ENCODE data around the gene TSHR.

TSHR gene

DNA sequence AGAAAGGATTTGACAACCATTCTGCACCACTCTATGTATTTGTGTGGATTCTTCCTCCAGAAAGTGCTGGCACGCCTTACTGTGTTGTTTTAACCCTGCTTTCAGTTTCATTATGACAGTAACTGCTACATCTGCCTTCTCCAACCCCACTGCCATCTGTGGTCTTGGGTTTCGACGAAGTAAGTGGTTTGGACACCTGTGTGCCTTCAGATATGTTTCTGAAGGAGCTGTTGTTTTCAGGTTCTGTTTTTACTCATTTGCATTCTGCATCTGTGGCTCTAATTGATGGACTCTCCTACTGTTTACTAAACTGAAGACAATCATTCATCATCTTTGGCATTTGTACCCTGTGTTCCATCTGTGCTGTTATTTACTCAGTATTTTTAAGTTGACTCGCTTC is 4.1 kb downstream of the TSHR start:
- Histone ChIP-seq H3K27ac (ENCODE audit: low read depth in 2 of 2, low read length in 2 of 2) (peak overlapping the region; percentile 5 to 44), H3K9me3 (ENCODE audit: control insufficient read depth in 2 of 2, low read length in 2 of 2) (no peaks in the 10 kb centered on the region), H3K4me1 (ENCODE audit: control insufficient read depth in 2 of 2, insufficient read depth in 2 of 2, low read length in 2 of 2) (peaks cover 0 to 5% of the 10 kb centered on the region in 2 donors), H3K4me3 (ENCODE audit: low read length in 2 of 2) (no peak overlapping the region), H3K36me3 (ENCODE audit: control insufficient read depth in 2 of 2, insufficient read depth in 2 of 2, low read length in 2 of 2) (no peaks in the 10 kb centered on the region), H3K9ac (ENCODE audit: low read depth in 1 of 2, low read length in 2 of 2) (no peak overlapping the region), H3K27me3 (ENCODE audit: control insufficient read depth in 2 of 2, insufficient read depth in 2 of 2, low read length in 2 of 2) (peaks cover 6 to 12% of the 10 kb centered on the region in 2 donors)

DNA sequence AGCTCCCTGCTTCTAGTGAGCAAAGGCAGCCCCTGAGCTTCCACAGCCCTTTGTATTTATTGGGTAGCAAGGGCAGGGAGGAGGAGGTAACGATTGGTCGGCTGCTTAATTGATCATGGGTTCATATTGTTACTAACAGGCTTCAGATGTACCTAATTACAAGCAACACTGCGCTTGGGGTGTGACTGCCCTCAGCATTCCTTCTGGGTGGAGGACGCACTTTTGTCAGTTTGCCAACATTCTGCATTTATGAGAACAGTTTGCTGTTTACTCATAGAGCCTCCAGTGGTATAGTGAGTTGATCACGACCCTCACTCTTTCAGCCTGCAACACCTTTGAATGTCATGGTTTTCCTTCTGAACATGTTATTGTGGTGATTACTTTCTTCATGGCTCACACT is 9.6 kb downstream of the TSHR start:
- Histone ChIP-seq H3K4me1 (ENCODE audit: control insufficient read depth in 2 of 2, insufficient read depth in 2 of 2, low read length in 2 of 2) (peaks cover 0 to 2% of the 10 kb centered on the region in 2 donors), H3K27me3 (ENCODE audit: control insufficient read depth in 2 of 2, insufficient read depth in 2 of 2, low read length in 2 of 2) (peaks cover 0 to 4% of the 10 kb centered on the region in 2 donors), H3K9ac (ENCODE audit: low read depth in 1 of 2, low read length in 2 of 2) (no peak overlapping the region), H3K4me3 (ENCODE audit: low read length in 2 of 2) (no peak overlapping the region), H3K27ac (ENCODE audit: low read depth in 2 of 2, low read length in 2 of 2) (no peak overlapping the region), H3K36me3 (ENCODE audit: control insufficient read depth in 2 of 2, insufficient read depth in 2 of 2, low read length in 2 of 2) (no peaks in the 10 kb centered on the region), H3K9me3 (ENCODE audit: control insufficient read depth in 2 of 2, low read length in 2 of 2) (no peaks in the 10 kb centered on the region)

DNA sequence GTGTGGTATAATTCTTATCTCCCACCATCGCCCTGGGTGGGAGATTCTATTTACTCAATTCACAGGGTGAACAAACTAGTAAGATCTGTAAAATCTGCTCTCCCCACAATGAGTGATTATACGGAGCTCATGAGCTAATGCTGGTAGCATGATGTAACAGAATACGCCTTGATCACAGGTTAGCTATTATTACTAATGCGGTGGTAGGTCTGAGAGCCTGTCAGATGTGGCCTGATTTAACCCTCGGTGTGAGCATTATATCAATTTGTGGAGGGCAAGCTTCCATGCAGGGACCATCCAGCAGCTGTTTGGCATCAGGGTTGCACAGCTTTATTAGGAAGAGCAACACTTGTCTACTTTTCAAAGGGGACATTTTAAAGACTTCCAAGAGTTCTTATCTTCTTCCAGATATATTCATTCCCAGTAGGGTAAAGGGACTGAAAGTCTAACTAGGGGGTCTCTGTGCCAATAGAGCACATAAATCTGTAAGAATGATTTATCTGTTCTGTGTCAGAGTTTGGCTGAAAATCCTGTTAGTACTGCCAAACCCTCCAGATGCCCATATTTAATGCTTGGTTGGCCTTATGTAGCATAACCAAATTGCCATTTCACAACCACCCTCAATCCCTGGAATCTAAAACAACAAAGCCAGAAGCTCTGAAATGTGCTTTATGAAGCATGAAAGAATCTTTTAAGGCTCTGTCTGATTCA is 18.7 kb downstream of the TSHR start:
- Histone ChIP-seq H3K27me3 (ENCODE audit: control insufficient read depth in 2 of 2, insufficient read depth in 2 of 2, low read length in 2 of 2) (no peaks in the 10 kb centered on the region), H3K9ac (ENCODE audit: low read depth in 1 of 2, low read length in 2 of 2) (no peak overlapping the region), H3K27ac (ENCODE audit: low read depth in 2 of 2, low read length in 2 of 2) (no peak overlapping the region), H3K9me3 (ENCODE audit: control insufficient read depth in 2 of 2, low read length in 2 of 2) (no peaks in the 10 kb centered on the region), H3K4me1 (ENCODE audit: control insufficient read depth in 2 of 2, insufficient read depth in 2 of 2, low read length in 2 of 2) (peaks cover 0 to 5% of the 10 kb centered on the region in 2 donors), H3K36me3 (ENCODE audit: control insufficient read depth in 2 of 2, insufficient read depth in 2 of 2, low read length in 2 of 2) (no peaks in the 10 kb centered on the region), H3K4me3 (ENCODE audit: low read length in 2 of 2) (no peak overlapping the region)

DNA sequence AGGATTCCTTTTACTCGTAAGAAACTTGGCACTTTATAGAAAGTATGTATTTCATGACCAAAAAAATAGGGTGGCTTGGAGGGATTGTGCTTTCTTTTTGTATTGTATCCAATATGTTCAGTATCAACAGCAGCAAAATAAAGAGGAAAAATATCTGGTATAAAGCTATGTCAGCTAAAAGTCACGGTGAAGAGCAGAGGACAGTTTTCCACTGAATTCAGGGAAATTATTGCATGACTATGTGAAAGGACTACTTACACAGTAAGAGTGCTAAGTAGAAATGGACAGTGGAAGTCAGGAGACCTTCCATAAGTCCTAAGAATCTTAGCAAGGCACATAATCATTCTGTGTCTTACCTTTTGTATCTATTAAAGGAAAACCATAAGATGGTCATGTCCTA is 19.3 kb downstream of the TSHR start:
- Histone ChIP-seq H3K36me3 (ENCODE audit: control insufficient read depth in 2 of 2, insufficient read depth in 2 of 2, low read length in 2 of 2) (no peaks in the 10 kb centered on the region), H3K27me3 (ENCODE audit: control insufficient read depth in 2 of 2, insufficient read depth in 2 of 2, low read length in 2 of 2) (no peaks in the 10 kb centered on the region), H3K9me3 (ENCODE audit: control insufficient read depth in 2 of 2, low read length in 2 of 2) (no peaks in the 10 kb centered on the region), H3K27ac (ENCODE audit: low read depth in 2 of 2, low read length in 2 of 2) (no peak overlapping the region), H3K4me1 (ENCODE audit: control insufficient read depth in 2 of 2, insufficient read depth in 2 of 2, low read length in 2 of 2) (peaks cover 0 to 5% of the 10 kb centered on the region in 2 donors), H3K9ac (ENCODE audit: low read depth in 1 of 2, low read length in 2 of 2) (no peak overlapping the region), H3K4me3 (ENCODE audit: low read length in 2 of 2) (no peak overlapping the region)

DNA sequence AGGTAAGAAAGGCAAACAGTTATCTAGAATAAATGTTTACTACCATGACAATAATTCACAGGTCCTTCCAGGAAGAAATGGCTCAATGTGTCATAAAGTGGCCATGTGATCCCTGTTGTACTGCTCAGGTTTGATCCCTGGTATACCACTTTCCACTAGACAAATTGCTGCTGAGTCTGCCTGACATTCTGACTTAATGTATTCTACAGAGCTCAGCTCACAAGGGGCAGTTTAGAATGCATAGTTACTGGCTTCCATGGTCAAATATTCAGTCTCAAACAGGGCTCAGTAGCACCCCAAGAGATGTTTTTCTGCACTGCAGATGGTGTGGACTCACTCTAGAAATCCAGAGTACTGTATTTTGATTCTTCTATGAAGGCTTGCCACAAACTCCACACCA is 21.8 kb downstream of the TSHR start:
- Histone ChIP-seq H3K36me3 (ENCODE audit: control insufficient read depth in 2 of 2, insufficient read depth in 2 of 2, low read length in 2 of 2) (no peaks in the 10 kb centered on the region), H3K27me3 (ENCODE audit: control insufficient read depth in 2 of 2, insufficient read depth in 2 of 2, low read length in 2 of 2) (no peaks in the 10 kb centered on the region), H3K27ac (ENCODE audit: low read depth in 2 of 2, low read length in 2 of 2) (no peak overlapping the region), H3K4me3 (ENCODE audit: low read length in 2 of 2) (no peak overlapping the region), H3K9me3 (ENCODE audit: control insufficient read depth in 2 of 2, low read length in 2 of 2) (no peaks in the 10 kb centered on the region), H3K9ac (ENCODE audit: low read depth in 1 of 2, low read length in 2 of 2) (no peak overlapping the region), H3K4me1 (ENCODE audit: control insufficient read depth in 2 of 2, insufficient read depth in 2 of 2, low read length in 2 of 2) (peaks cover 0 to 10% of the 10 kb centered on the region in 2 donors)

DNA sequence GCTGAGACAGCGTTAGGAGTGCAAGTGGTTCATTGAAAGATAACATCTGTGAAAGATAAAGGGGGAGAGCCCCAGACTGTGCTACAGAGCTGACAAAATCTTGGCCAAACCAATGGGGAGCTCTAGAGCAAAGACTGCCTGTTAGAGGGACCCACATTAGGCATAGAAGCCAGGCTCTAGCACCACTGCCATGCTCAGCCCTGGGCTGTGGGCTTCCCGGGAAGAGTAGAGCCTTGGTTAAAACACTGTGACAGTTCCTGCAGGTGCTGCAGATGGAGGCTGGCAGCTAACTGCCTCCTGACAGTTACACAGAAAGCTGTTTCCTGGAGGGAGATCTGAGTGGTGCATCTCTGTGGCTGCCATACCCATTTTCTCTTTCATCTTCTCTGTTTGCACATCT is 23.0 kb downstream of the TSHR start:
- no peaks in the 10 kb centered on the region for H3K9me3 ChIP-seq (ENCODE audit: control insufficient read depth in 2 of 2, low read length in 2 of 2)
- no peak overlapping the region for H3K4me3 ChIP-seq (ENCODE audit: low read length in 2 of 2)
- no peaks in the 10 kb centered on the region for H3K36me3 ChIP-seq (ENCODE audit: control insufficient read depth in 2 of 2, insufficient read depth in 2 of 2, low read length in 2 of 2)
- H3K4me1 ChIP-seq (ENCODE audit: control insufficient read depth in 2 of 2, insufficient read depth in 2 of 2, low read length in 2 of 2), result peaks cover 0 to 10% of the 10 kb centered on the region in 2 donors
- H3K27ac ChIP-seq (ENCODE audit: low read depth in 2 of 2, low read length in 2 of 2), result no peak overlapping the region
- peaks cover 3 to 4% of the 10 kb centered on the region in 2 donors for H3K27me3 ChIP-seq (ENCODE audit: control insufficient read depth in 2 of 2, insufficient read depth in 2 of 2, low read length in 2 of 2)
- H3K9ac ChIP-seq (ENCODE audit: low read depth in 1 of 2, low read length in 2 of 2), result no peak overlapping the region

DNA sequence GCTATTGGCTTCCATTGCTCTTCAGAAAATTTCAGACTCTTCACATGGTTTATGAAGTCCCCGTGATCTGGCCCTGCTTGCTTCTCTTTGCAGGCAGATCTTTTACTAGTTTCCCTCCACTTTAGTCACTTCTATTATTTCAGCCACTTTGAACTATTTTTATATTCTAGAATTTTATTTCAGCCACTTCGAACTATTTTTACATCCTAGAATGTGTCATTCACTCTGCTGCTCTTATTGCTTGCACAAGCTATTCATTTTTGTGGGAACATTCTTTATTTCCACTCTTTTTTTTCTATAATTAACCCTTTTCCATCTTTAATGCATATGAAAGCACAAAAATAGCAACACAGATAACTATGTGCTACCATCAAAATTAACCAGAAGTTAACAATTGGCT is 24.5 kb downstream of the TSHR start:
- Histone ChIP-seq H3K9ac (ENCODE audit: low read depth in 1 of 2, low read length in 2 of 2) (no peak overlapping the region), H3K27me3 (ENCODE audit: control insufficient read depth in 2 of 2, insufficient read depth in 2 of 2, low read length in 2 of 2) (peaks cover 3 to 4% of the 10 kb centered on the region in 2 donors), H3K4me3 (ENCODE audit: low read length in 2 of 2) (no peak overlapping the region), H3K36me3 (ENCODE audit: control insufficient read depth in 2 of 2, insufficient read depth in 2 of 2, low read length in 2 of 2) (no peaks in the 10 kb centered on the region), H3K27ac (ENCODE audit: low read depth in 2 of 2, low read length in 2 of 2) (no peak overlapping the region), H3K9me3 (ENCODE audit: control insufficient read depth in 2 of 2, low read length in 2 of 2) (no peaks in the 10 kb centered on the region), H3K4me1 (ENCODE audit: control insufficient read depth in 2 of 2, insufficient read depth in 2 of 2, low read length in 2 of 2) (peaks cover 0 to 10% of the 10 kb centered on the region in 2 donors)

DNA sequence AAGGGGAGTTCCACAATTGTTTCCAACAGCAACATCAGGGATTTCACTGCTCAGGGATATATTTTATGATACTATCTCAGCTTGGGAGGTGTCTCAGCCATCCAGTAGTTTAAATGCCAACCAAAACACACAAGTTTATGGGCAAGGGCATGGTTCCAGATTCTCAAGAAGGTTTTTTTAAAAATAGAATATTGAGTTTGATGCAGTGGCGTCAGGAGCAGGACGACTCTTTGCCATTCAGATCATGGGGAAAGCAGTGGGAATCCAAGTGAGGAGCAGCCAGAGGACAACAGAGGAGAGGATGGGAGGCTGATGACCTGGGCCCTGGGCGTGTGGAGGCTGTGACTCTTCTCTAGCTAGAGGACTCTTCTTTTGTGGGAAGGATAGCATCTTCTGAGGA is 25.7 kb downstream of the TSHR start:
- H3K4me3 ChIP-seq (ENCODE audit: low read length in 2 of 2), result no peak overlapping the region
- peaks cover 0 to 10% of the 10 kb centered on the region in 2 donors for H3K4me1 ChIP-seq (ENCODE audit: control insufficient read depth in 2 of 2, insufficient read depth in 2 of 2, low read length in 2 of 2)
- H3K36me3 ChIP-seq (ENCODE audit: control insufficient read depth in 2 of 2, insufficient read depth in 2 of 2, low read length in 2 of 2), result no peaks in the 10 kb centered on the region
- H3K9me3 ChIP-seq (ENCODE audit: control insufficient read depth in 2 of 2, low read length in 2 of 2), result no peaks in the 10 kb centered on the region
- no peak overlapping the region for H3K27ac ChIP-seq (ENCODE audit: low read depth in 2 of 2, low read length in 2 of 2)
- H3K27me3 ChIP-seq (ENCODE audit: control insufficient read depth in 2 of 2, insufficient read depth in 2 of 2, low read length in 2 of 2), result peaks cover 3 to 4% of the 10 kb centered on the region in 2 donors
- no peak overlapping the region for H3K9ac ChIP-seq (ENCODE audit: low read depth in 1 of 2, low read length in 2 of 2)

DNA sequence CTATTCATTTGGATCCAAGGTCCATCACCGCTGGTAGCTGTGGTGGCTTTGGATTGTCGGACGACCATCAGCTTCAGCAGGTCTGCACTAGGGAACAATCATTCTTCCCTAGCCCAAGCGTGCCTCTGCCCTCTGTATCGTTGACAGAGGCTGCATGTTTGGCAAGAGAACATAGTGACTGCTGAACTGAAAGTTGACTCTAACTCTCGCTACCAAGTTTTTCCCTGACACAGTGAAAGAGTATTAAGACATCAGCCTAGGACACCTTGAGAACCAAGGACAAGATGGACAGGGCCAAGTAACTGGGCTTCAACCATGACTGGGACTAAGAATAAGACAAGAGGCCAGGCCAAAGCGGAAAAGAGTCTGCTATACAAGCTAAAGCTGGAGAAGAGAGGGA is 26.3 kb downstream of the TSHR start:
- Histone ChIP-seq H3K4me3 (ENCODE audit: low read length in 2 of 2) (no peak overlapping the region), H3K27ac (ENCODE audit: low read depth in 2 of 2, low read length in 2 of 2) (no peak overlapping the region), H3K9me3 (ENCODE audit: control insufficient read depth in 2 of 2, low read length in 2 of 2) (no peaks in the 10 kb centered on the region), H3K4me1 (ENCODE audit: control insufficient read depth in 2 of 2, insufficient read depth in 2 of 2, low read length in 2 of 2) (peaks cover 0 to 8% of the 10 kb centered on the region in 2 donors), H3K9ac (ENCODE audit: low read depth in 1 of 2, low read length in 2 of 2) (no peak overlapping the region), H3K27me3 (ENCODE audit: control insufficient read depth in 2 of 2, insufficient read depth in 2 of 2, low read length in 2 of 2) (peaks cover 3 to 4% of the 10 kb centered on the region in 2 donors), H3K36me3 (ENCODE audit: control insufficient read depth in 2 of 2, insufficient read depth in 2 of 2, low read length in 2 of 2) (no peaks in the 10 kb centered on the region)

DNA sequence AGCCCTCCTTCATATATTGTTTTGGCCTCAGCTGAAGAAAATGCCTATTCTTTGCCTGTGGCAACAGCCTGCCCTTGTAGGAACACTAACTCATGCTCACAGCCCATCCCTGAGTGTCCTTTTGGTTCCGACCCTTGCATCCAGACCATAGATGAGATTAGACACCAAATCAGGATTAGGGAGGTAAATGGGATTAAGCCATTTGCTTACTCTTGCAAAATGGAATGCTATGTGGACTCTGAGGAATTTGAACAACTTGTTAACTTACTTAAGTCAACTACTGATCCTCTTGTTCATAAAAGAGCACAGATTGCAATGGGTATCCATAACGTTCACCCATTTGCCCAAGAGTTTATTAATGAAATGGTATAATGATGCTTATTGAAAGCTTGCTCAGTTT is 27.3 kb downstream of the TSHR start:
- Histone ChIP-seq H3K36me3 (ENCODE audit: control insufficient read depth in 2 of 2, insufficient read depth in 2 of 2, low read length in 2 of 2) (no peaks in the 10 kb centered on the region), H3K9ac (ENCODE audit: low read depth in 1 of 2, low read length in 2 of 2) (no peak overlapping the region), H3K27me3 (ENCODE audit: control insufficient read depth in 2 of 2, insufficient read depth in 2 of 2, low read length in 2 of 2) (peaks cover 3 to 4% of the 10 kb centered on the region in 2 donors), H3K4me3 (ENCODE audit: low read length in 2 of 2) (no peak overlapping the region), H3K27ac (ENCODE audit: low read depth in 2 of 2, low read length in 2 of 2) (no peak overlapping the region), H3K4me1 (ENCODE audit: control insufficient read depth in 2 of 2, insufficient read depth in 2 of 2, low read length in 2 of 2) (peaks cover 0 to 10% of the 10 kb centered on the region in 2 donors), H3K9me3 (ENCODE audit: control insufficient read depth in 2 of 2, low read length in 2 of 2) (no peaks in the 10 kb centered on the region)

All from mucosa of rectum (tissue), 2 donors.